K562 (cell line): ENCODE results near the gene CCDC50. TPM values are rescaled to one million over a fixed set of nuclear protein-coding genes. Genes with fewer than 3 reads are reported as not detected.

ENCODE experiments used
- BMI1 ChIP-seq: fragments of 150-350 bp; IDR thresholded peaks from 2 replicates; pipeline ENCODE4 v1.6.1; 2014; ENCODE audit warnings: low read length
- ETV5 ChIP-seq: sonication (generic); formaldehyde crosslinking; IDR thresholded peaks from 2 replicates; pipeline ENCODE4 v1.4.0; 2020; ENCODE audit warnings: low read depth, mild to moderate bottlenecking, missing genetic modification reagents
- JUN ChIP-seq, 2 experiments: sonication (generic) in 1 of 2; formaldehyde crosslinking in 1 of 2; IDR thresholded peaks; 2 replicates each; pipeline versions ENCODE4 v1.6.1 to v1.8.0; 2012 to 2022; ENCODE audit warnings: borderline replicate concordance in 2 of 2, mild to moderate bottlenecking in 2 of 2, improper control_type of control experiment in 1 of 2, low read depth in 1 of 2, low read length in 1 of 2, missing genetic modification reagents in 1 of 2
- KLF1 ChIP-seq: fragments of 450-650 bp; IDR thresholded peaks from 2 replicates; pipeline ENCODE4 v1.6.1; 2016; ENCODE audit warnings: missing genetic modification characterization, missing compliant biosample characterization
- PCBP2 ChIP-seq: fragments of 200-400 bp; formaldehyde crosslinking; IDR thresholded peaks from 2 replicates; pipeline ENCODE4 v1.6.1; 2018; ENCODE audit warnings: low read length, low read depth, mild to moderate bottlenecking, moderate library complexity; ENCODE audit not compliant: poor library complexity, severe bottlenecking
- TAF9B ChIP-seq: fragments of 450-650 bp; IDR thresholded peaks from 2 replicates; pipeline ENCODE4 v1.6.1; 2018; ENCODE audit warnings: mild to moderate bottlenecking; ENCODE audit not compliant: partially characterized antibody
- TEAD1 ChIP-seq, 2 experiments: fragments of 450-650 bp in 1 of 2; sonication (generic) in 1 of 2; formaldehyde crosslinking; IDR thresholded peaks; 2 replicates each; pipeline versions ENCODE4 v1.4.0 to v1.8.0; 2020 to 2022; ENCODE audit warnings: mild to moderate bottlenecking in 2 of 2, missing genetic modification reagents in 1 of 2
- polyA plus RNA-seq, 8 experiments: library from polyadenylated mRNA; depleted of rRNA in 4 of 8; stranded (reverse) in 5 of 8; unstranded in 3 of 8; fragments of >200 nt; fragmentation: Nextera tagmentation in 2 of 8; fragmentation: Illumina TruSeq in 1 of 8; extraction: Ambion mirVana in 2 of 8; extraction: Trizol in 1 of 8; gene quantifications; 2 replicates each; pipeline versions ENCODE4 v1.2.1 to v1.2.3, GENCODE V29; 2011 to 2014; ENCODE audit warnings: inconsistent platforms in 1 of 8, missing spikeins in 1 of 8
- total RNA-seq, 7 experiments: library from RNA; depleted of rRNA in 6 of 7; stranded (reverse); fragments of >200 nt in 6 of 7; fragmentation: Illumina TruSeq in 2 of 7; extraction: Trizol in 2 of 7; gene quantifications; 2 replicates each; pipeline versions ENCODE4 v1.2.1 to v1.2.3, GENCODE V29; 2011 to 2021; ENCODE audit warnings: low replicate concordance in 1 of 7
- TF ChIP-seq, protein P1 (sequence below): IDR thresholded peaks from 2 replicates; pipeline ENCODE4 v1.6.1; 2011; ENCODE audit warnings: borderline replicate concordance, low read depth, mild to moderate bottlenecking, moderate library complexity, low read length; ENCODE audit not compliant: insufficient read depth, poor library complexity, severe bottlenecking
- TF ChIP-seq, protein P2 (sequence below): fragments of 200-600 bp; sonication (generic); IDR thresholded peaks from one replicate; pipeline ENCODE4 v1.6.1; 2012; ENCODE audit warnings: mild to moderate bottlenecking, low read depth, low read length, inconsistent platforms
- TF ChIP-seq, protein P3 (sequence below): fragments of 450-650 bp; IDR thresholded peaks from 2 replicates; pipeline ENCODE4 v1.6.1; 2016; ENCODE audit warnings: mild to moderate bottlenecking

Gene CCDC50
- total and polyA plus RNA-seq, 9 of the 15 experiments (the other 6 are each of a cell fraction or from before 2014, with no cell fraction given): 8.4 to 63.4 (median 40.4) TPM

DNA sequence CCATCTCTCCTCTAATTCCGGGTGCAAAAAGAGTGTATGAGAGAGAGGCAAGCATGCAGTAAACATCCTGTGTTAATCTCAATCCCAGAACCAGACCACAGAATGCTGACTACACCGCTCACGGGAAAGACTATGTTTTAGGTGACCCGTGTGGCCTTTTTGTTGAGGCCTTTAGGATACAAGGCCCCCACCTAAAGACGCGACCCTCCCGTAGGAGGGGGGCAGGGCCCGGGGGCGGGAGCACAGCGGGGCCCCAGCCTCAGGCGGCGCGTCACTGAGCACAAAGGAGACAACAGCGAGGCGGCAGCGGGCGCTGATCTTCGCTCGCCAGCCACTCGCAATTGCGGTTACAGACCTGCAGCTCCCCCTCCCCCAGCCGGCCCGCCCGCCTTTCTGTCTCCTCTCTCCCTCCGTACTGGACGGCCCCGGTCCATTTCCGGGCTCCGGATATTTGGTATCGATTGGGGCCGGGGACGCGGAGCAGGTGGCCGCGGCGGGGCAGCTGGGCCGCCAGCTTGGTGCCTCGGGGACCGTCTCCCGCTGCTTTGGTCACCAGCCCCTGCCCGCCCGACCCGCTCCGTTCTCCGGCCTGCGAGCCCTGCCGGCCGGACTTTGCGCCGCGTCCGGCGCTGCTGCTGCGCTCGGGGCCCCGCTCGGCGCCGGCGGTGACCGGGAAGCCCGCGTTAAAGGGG lies at the start of gene CCDC50 (continued):
- TF ChIP-seq, protein P1, sequence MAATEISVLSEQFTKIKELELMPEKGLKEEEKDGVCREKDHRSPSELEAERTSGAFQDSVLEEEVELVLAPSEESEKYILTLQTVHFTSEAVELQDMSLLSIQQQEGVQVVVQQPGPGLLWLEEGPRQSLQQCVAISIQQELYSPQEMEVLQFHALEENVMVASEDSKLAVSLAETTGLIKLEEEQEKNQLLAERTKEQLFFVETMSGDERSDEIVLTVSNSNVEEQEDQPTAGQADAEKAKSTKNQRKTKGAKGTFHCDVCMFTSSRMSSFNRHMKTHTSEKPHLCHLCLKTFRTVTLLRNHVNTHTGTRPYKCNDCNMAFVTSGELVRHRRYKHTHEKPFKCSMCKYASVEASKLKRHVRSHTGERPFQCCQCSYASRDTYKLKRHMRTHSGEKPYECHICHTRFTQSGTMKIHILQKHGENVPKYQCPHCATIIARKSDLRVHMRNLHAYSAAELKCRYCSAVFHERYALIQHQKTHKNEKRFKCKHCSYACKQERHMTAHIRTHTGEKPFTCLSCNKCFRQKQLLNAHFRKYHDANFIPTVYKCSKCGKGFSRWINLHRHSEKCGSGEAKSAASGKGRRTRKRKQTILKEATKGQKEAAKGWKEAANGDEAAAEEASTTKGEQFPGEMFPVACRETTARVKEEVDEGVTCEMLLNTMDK: peak; percentile 26
- TF ChIP-seq TEAD1 (CRISPR knock-in tag; IDR thresholded peaks at IDR 0.05) (0 out of 4 replicates have a peak, but pooled peaks of 1 of the 2 experiments have one; percentile 66), JUN (IDR thresholded peaks at IDR 0.05; ENCODE audit: borderline replicate concordance, low read depth, low read length) (no peak), JUN (CRISPR knock-in tag; IDR thresholded peaks at IDR 0.05; ENCODE audit: borderline replicate concordance) (no peak), ETV5 (CRISPR knock-in tag) (peak; percentile 93), BMI1 (no peak), PCBP2 (no peak), KLF1 (tag) (peak; percentile 66), TAF9B (no peak)
- TF ChIP-seq, protein P2, sequence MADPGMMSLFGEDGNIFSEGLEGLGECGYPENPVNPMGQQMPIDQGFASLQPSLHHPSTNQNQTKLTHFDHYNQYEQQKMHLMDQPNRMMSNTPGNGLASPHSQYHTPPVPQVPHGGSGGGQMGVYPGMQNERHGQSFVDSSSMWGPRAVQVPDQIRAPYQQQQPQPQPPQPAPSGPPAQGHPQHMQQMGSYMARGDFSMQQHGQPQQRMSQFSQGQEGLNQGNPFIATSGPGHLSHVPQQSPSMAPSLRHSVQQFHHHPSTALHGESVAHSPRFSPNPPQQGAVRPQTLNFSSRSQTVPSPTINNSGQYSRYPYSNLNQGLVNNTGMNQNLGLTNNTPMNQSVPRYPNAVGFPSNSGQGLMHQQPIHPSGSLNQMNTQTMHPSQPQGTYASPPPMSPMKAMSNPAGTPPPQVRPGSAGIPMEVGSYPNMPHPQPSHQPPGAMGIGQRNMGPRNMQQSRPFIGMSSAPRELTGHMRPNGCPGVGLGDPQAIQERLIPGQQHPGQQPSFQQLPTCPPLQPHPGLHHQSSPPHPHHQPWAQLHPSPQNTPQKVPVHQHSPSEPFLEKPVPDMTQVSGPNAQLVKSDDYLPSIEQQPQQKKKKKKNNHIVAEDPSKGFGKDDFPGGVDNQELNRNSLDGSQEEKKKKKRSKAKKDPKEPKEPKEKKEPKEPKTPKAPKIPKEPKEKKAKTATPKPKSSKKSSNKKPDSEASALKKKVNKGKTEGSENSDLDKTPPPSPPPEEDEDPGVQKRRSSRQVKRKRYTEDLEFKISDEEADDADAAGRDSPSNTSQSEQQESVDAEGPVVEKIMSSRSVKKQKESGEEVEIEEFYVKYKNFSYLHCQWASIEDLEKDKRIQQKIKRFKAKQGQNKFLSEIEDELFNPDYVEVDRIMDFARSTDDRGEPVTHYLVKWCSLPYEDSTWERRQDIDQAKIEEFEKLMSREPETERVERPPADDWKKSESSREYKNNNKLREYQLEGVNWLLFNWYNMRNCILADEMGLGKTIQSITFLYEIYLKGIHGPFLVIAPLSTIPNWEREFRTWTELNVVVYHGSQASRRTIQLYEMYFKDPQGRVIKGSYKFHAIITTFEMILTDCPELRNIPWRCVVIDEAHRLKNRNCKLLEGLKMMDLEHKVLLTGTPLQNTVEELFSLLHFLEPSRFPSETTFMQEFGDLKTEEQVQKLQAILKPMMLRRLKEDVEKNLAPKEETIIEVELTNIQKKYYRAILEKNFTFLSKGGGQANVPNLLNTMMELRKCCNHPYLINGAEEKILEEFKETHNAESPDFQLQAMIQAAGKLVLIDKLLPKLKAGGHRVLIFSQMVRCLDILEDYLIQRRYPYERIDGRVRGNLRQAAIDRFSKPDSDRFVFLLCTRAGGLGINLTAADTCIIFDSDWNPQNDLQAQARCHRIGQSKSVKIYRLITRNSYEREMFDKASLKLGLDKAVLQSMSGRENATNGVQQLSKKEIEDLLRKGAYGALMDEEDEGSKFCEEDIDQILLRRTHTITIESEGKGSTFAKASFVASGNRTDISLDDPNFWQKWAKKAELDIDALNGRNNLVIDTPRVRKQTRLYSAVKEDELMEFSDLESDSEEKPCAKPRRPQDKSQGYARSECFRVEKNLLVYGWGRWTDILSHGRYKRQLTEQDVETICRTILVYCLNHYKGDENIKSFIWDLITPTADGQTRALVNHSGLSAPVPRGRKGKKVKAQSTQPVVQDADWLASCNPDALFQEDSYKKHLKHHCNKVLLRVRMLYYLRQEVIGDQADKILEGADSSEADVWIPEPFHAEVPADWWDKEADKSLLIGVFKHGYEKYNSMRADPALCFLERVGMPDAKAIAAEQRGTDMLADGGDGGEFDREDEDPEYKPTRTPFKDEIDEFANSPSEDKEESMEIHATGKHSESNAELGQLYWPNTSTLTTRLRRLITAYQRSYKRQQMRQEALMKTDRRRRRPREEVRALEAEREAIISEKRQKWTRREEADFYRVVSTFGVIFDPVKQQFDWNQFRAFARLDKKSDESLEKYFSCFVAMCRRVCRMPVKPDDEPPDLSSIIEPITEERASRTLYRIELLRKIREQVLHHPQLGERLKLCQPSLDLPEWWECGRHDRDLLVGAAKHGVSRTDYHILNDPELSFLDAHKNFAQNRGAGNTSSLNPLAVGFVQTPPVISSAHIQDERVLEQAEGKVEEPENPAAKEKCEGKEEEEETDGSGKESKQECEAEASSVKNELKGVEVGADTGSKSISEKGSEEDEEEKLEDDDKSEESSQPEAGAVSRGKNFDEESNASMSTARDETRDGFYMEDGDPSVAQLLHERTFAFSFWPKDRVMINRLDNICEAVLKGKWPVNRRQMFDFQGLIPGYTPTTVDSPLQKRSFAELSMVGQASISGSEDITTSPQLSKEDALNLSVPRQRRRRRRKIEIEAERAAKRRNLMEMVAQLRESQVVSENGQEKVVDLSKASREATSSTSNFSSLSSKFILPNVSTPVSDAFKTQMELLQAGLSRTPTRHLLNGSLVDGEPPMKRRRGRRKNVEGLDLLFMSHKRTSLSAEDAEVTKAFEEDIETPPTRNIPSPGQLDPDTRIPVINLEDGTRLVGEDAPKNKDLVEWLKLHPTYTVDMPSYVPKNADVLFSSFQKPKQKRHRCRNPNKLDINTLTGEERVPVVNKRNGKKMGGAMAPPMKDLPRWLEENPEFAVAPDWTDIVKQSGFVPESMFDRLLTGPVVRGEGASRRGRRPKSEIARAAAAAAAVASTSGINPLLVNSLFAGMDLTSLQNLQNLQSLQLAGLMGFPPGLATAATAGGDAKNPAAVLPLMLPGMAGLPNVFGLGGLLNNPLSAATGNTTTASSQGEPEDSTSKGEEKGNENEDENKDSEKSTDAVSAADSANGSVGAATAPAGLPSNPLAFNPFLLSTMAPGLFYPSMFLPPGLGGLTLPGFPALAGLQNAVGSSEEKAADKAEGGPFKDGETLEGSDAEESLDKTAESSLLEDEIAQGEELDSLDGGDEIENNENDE: no peak
- TF ChIP-seq, protein P3, sequence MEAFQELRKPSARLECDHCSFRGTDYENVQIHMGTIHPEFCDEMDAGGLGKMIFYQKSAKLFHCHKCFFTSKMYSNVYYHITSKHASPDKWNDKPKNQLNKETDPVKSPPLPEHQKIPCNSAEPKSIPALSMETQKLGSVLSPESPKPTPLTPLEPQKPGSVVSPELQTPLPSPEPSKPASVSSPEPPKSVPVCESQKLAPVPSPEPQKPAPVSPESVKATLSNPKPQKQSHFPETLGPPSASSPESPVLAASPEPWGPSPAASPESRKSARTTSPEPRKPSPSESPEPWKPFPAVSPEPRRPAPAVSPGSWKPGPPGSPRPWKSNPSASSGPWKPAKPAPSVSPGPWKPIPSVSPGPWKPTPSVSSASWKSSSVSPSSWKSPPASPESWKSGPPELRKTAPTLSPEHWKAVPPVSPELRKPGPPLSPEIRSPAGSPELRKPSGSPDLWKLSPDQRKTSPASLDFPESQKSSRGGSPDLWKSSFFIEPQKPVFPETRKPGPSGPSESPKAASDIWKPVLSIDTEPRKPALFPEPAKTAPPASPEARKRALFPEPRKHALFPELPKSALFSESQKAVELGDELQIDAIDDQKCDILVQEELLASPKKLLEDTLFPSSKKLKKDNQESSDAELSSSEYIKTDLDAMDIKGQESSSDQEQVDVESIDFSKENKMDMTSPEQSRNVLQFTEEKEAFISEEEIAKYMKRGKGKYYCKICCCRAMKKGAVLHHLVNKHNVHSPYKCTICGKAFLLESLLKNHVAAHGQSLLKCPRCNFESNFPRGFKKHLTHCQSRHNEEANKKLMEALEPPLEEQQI: peak; percentile 40; the same call in 1 of the 2 replicates
